A549 (cell line): Measurements from ENCODE around the gene MIA. TPM values are rescaled to one million over a fixed set of nuclear protein-coding genes. Genes with fewer than 3 reads are reported as not detected.
A peak's percentile ranks its signal among the peaks of the same experiment; 100 is the strongest.

Source experiments
- ATAC-seq, 2 experiments: fragments of 200-7000 bp in 1 of 2; fragments of >200 bp in 1 of 2; cut with Nextera tagmentation in 1 of 2; cut with Tn5 transposase in 1 of 2; 3 replicates each; pipeline versions ENCODE4 v1.8.0 to v1.9.1; 2018 to 2020; ENCODE audit warnings: mild to moderate bottlenecking in 1 of 2, moderate library complexity in 1 of 2
- CTCF ChIA-PET: fragments of 300-600 bp; sonication (Branson Sonifier 250); formaldehyde crosslinking; extraction: SDS; loops from one replicate; lab custom pipeline; 2021; ENCODE audit warnings: antibody characterized with exemption, inconsistent platforms; lab: Yijun Ruan, JAX
- POLR2A ChIA-PET: fragments of 350-600 bp; formaldehyde crosslinking; extraction: SDS; loops from one replicate; lab custom pipeline; 2021; ENCODE audit warnings: antibody characterized with exemption, inconsistent platforms; lab: Yijun Ruan, JAX
- DNase-seq, 2 experiments: peaks; one replicate each; pipeline versions ENCODE4 v3.0.0 to v3.0.0-alpha.2; 2011 to 2016; ENCODE audit warnings: low read depth in 1 of 2, low spot score in 1 of 2
- FAIRE-seq: peaks from 2 replicates; lab custom pipeline; 2011; peaks lifted over from hg19 to GRCh38; lab: Jason Lieb, UNC
- H3K27ac ChIP-seq, 2 experiments: fragments of >200 bp; sonication (Bioruptor Twin); formaldehyde crosslinking; 3 replicates each; pipeline ENCODE4 v1.5.1; 2016 to 2017
- H3K4me1 ChIP-seq: fragments of >200 bp; sonication (Bioruptor Twin); formaldehyde crosslinking; 3 replicates; pipeline ENCODE4 v1.6.1; 2016
- H3K4me2 ChIP-seq: fragments of >200 bp; sonication (Bioruptor Twin); formaldehyde crosslinking; 3 replicates; pipeline ENCODE4 v1.6.1; 2016
- H3K4me3 ChIP-seq: fragments of >200 bp; sonication (Bioruptor Twin); formaldehyde crosslinking; 3 replicates; pipeline ENCODE4 v1.5.1; 2016
- H3K9me3 ChIP-seq: fragments of >200 bp; sonication (Bioruptor Twin); formaldehyde crosslinking; 3 replicates; pipeline ENCODE4 v1.6.1; 2016
- E2F6 ChIP-seq: IDR thresholded peaks from 2 replicates; pipeline ENCODE4 v1.6.1; 2012; ENCODE audit warnings: low read depth, borderline replicate concordance
- EHMT2 ChIP-seq: fragments of 200-600 bp; sonication (generic); IDR thresholded peaks from 2 replicates; pipeline ENCODE4 v1.6.1; 2016; ENCODE audit warnings: antibody characterized with exemption, low read depth, mild to moderate bottlenecking, moderate library complexity
- MYC ChIP-seq: IDR thresholded peaks from 2 replicates; pipeline ENCODE4 v1.6.1; 2012; ENCODE audit warnings: mild to moderate bottlenecking, inconsistent platforms, low read length, improper control_type of control experiment, borderline replicate concordance
- NFE2L2 ChIP-seq: fragments of 150-350 bp; conservative IDR thresholded peaks from 2 replicates; pipeline ENCODE4 v1.6.1; 2014; ENCODE audit warnings: low read length
- NPAS2 ChIP-seq: fragments of 250-450 bp; sonication (Bioruptor Pico); IDR thresholded peaks from 2 replicates; pipeline ENCODE4 v1.8.0; 2022; ENCODE audit warnings: mild to moderate bottlenecking, moderate library complexity, borderline replicate concordance
- RNF2 ChIP-seq: fragments of 200-600 bp; sonication (generic); IDR thresholded peaks from 2 replicates; pipeline ENCODE4 v1.6.1; 2016; ENCODE audit warnings: low read depth, mild to moderate bottlenecking, antibody characterized with exemption, moderate library complexity, borderline replicate concordance
- TFCP2L1 ChIP-seq: fragments of 250-450 bp; sonication (Bioruptor Pico); IDR thresholded peaks from 2 replicates; pipeline ENCODE4 v1.5.0; 2021; ENCODE audit warnings: mild to moderate bottlenecking
- WGBS: methylation state at CpG from one replicate; pipeline ENCODE4 v1.1.6; 2017; ENCODE audit errors: missing lambda C conversion rate; 5-methylcytosine and 5-hydroxymethylcytosine counted together
- polyA plus RNA-seq, 4 experiments: library from polyadenylated mRNA; depleted of rRNA in 3 of 4; stranded (reverse); fragments of >200 nt; fragmentation: RNase III in 1 of 4; extraction: RNeasy Plus Mini Kit Qiagen cat#74134 plus additional on column Dnase treatment in 1 of 4; gene quantifications; 2 replicates in 3 of 4; 3 replicates in 1 of 4; pipeline ENCODE4 v1.2.3, GENCODE V29; 2011 to 2017
- TF ChIP-seq, protein P1 (sequence below): fragments of >200 bp; sonication (Bioruptor Twin); formaldehyde crosslinking; IDR thresholded peaks from 3 replicates; pipeline ENCODE4 v1.5.1; 2016
- TF ChIP-seq, protein P2 (sequence below): IDR thresholded peaks from 2 replicates; pipeline ENCODE4 v1.6.1; 2012

MIA gene
- polyA plus RNA-seq, 2 of the 4 experiments (the other 2 are of a cell fraction), result not detected

GRCh38 chr19:40800997-40801377 is 25.7 kb downstream of the MIA start (continued):
- TF ChIP-seq, protein P1, sequence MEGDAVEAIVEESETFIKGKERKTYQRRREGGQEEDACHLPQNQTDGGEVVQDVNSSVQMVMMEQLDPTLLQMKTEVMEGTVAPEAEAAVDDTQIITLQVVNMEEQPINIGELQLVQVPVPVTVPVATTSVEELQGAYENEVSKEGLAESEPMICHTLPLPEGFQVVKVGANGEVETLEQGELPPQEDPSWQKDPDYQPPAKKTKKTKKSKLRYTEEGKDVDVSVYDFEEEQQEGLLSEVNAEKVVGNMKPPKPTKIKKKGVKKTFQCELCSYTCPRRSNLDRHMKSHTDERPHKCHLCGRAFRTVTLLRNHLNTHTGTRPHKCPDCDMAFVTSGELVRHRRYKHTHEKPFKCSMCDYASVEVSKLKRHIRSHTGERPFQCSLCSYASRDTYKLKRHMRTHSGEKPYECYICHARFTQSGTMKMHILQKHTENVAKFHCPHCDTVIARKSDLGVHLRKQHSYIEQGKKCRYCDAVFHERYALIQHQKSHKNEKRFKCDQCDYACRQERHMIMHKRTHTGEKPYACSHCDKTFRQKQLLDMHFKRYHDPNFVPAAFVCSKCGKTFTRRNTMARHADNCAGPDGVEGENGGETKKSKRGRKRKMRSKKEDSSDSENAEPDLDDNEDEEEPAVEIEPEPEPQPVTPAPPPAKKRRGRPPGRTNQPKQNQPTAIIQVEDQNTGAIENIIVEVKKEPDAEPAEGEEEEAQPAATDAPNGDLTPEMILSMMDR, result no peak
- no peak for TF ChIP-seq E2F6
- no peak for TF ChIP-seq EHMT2
- TF ChIP-seq, all 56 proteins: peak for 0

DNA sequence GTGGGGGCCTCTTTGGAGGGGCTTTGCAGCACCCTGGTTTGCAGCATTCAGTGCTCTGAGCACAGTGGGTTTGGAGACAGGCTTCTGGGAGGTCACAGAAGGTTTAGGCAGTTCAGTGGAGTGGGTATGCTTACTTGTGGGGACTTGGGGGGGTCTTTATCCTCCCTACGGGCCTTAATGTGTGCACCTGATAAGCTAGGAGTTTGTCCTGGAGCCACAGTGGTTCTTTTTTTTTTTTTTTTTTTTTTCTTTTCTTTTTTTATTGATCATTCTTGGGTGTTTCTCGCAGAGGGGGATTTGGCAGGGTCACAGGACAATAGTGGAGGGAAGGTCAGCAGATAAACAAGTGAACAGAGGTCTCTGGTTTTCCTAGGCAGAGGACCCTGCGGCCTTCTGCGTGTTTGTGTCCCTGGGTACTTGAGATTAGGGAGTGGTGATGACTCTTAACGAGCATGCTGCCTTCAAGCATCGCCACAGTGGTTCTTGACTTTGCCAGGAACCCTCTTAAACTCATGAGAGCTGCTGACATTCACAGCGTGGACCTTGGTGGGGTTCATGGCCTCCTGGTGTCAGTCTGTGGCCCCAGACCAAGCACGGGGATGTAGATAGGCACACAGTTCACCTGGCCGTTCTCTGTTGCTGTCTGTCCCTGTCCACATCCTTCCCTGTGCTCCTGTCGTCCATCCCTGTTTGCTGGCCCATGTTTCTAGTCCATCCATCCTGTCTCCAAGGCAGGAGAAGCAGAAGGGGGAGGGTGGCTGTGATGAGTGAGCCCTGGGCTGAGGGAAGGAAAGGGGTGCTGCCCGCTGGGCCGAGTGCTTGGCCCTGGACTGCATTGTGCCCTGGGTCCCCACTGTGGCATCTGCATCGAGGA is 26.3 kb downstream of the MIA start:
- TF ChIP-seq NPAS2 (no peak), RNF2 (no peak)
- Histone ChIP-seq H3K27ac (peak overlapping the region in 1 of 2 experiments; percentile 20; a peak in 1 of 6 replicates), H3K4me2 (peak overlapping the region; percentile 96), H3K4me1 (peaks cover 59% of the 10 kb centered on the region), H3K9me3 (no peaks in the 10 kb centered on the region), H3K4me3 (no peak overlapping the region)
- FAIRE-seq (peak; percentile 13), DNase-seq (no peak), ATAC-seq (no peak)
- POLR2A ChIA-PET, result interaction anchor here (0.6 to 1.5 kb wide), 4 partner anchors 24 to 463 kb away, joined by 3 to 12 read pairs (median 6); partner anchors contain the start of genes ACTMAP and RAB4B
- WGBS, result 85% methylated on average over 13 of the region's 13 CpGs
- CTCF ChIA-PET, result interaction anchor here (0.6 to 15.7 kb wide), 9 partner anchors 12 to 629 kb away, joined by 3 to 162 read pairs (median 5); partner anchors contain the start of gene RAB4B

GRCh38 chr19:40802300-40803169 is 27.2 kb downstream of the MIA start:
- DNase-seq (no peak), ATAC-seq (no peak), FAIRE-seq (no peak)
- Histone ChIP-seq H3K4me3 (no peak overlapping the region), H3K4me1 (peaks cover 67% of the 10 kb centered on the region), H3K4me2 (peak overlapping the region; percentile 96), H3K9me3 (no peaks in the 10 kb centered on the region), H3K27ac (peak overlapping the region in 1 of 2 experiments; percentile 20; a peak in 1 of 6 replicates)
- WGBS, result 89% methylated on average over 11 of the region's 11 CpGs
- CTCF ChIA-PET, result interaction anchor here (0.9 to 15.7 kb wide), 6 partner anchors 16 to 199 kb away, joined by 3 to 162 read pairs (median 4); no protein-coding TSS in a partner anchor
- TF ChIP-seq MYC (no peak), NFE2L2 (no peak)
- POLR2A ChIA-PET, result interaction anchor here (1.3 kb wide), 1 partner anchor 139 kb away, joined by 3 read pairs; no protein-coding TSS in a partner anchor

DNA sequence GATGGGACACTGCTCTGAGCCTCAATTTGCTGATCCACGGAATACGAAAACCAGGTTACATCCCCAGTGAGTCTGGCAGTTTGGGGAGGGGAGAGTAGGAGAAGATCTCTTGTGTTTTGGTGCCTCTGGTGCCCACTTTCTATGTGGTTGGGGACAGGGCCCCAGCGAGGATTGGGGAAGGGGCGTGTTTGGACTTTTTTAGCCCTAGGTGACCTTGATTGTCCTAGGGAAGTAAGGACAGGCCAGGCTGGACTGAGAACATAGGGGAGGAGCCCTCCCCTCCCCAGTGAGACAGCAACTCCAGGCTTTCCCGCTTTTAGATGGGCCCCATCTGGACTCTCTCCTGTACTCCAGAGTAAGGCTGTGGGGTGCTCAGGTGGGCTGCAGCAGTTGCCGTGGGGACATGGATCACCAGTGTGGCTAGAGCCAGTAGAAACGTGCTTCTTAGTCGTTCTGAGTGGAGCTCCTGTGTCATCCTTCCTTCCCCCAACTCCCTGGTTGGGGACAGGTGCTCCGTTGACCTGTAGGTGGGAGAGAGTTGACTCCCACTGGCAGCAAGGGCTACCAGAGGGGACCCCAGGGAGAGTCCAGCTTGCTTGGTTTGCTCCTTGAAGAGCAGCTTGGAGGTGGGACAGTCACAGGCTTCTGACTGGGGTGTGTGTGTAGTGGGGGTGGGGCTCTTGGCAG is 28.0 kb downstream of the MIA start:
- Histone ChIP-seq H3K4me3 (no peak overlapping the region), H3K27ac (peak overlapping the region in 1 of 2 experiments; percentile 14; a peak in 1 of 6 replicates), H3K4me2 (peak overlapping the region; percentile 96; the same call in 2 of the 3 replicates), H3K4me1 (peaks cover 61% of the 10 kb centered on the region)
- FAIRE-seq (no peak), DNase-seq (no peak), ATAC-seq (no peak)
- POLR2A ChIA-PET, result interaction anchor here (1.3 kb wide), 2 partner anchors 25 to 140 kb away, joined by 3 to 4 read pairs; partner anchors contain the start of gene RAB4B
- WGBS, result 91% methylated on average over 9 of the region's 9 CpGs
- CTCF ChIA-PET, result interaction anchor here (0.6 to 15.7 kb wide), 7 partner anchors 17 to 801 kb away, joined by 3 to 162 read pairs (median 3); no protein-coding TSS in a partner anchor
- TF ChIP-seq TFCP2L1 (CRISPR knock-in tag) (no peak), E2F6 (no peak)
- TF ChIP-seq, protein P2, sequence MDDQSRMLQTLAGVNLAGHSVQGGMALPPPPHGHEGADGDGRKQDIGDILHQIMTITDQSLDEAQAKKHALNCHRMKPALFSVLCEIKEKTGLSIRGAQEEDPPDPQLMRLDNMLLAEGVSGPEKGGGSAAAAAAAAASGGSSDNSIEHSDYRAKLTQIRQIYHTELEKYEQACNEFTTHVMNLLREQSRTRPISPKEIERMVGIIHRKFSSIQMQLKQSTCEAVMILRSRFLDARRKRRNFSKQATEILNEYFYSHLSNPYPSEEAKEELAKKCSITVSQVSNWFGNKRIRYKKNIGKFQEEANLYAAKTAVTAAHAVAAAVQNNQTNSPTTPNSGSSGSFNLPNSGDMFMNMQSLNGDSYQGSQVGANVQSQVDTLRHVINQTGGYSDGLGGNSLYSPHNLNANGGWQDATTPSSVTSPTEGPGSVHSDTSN, result no peak
- TF ChIP-seq, all 56 proteins: peak for 0
- no peaks in the 10 kb centered on the region for H3K9me3 ChIP-seq
